NK-92 (cell line): Measurements from ENCODE around the gene GATA2.

Experiments
- DNase-seq: peaks from one replicate; lab custom pipeline; 2025; ENCODE audit not compliant: unreplicated experiment; lab: John Stamatoyannopoulos, UW

GATA2 gene

GRCh38 chr3:128492671-128493569 lies at the start of gene GATA2:
Gene GATA2 (minus strand): TSS chr3:128493201. CDS start chr3:128487031, 6,170 bp downstream.
- no peak for DNase-seq

GRCh38 chr3:128541246-128541645 lies 48.2 kb upstream of the GATA2 start:
- no peak for DNase-seq

- DNase-seq, result no peak
Measured at GRCh38 chr3:128539376-128539775, 46.4 kb upstream of the GATA2 start.

GRCh38 chr3:128537091-128537703 lies 44.2 kb upstream of the GATA2 start:
- DNase-seq, result no peak

- DNase-seq, result no peak
Measured at GRCh38 chr3:128532012-128532983, 39.3 kb upstream of the GATA2 start.

- no peak for DNase-seq
Measured at GRCh38 chr3:128524374-128525299, 31.6 kb upstream of the GATA2 start.

- no peak for DNase-seq
Measured at GRCh38 chr3:128523591-128523990, 30.6 kb upstream of the GATA2 start.

- DNase-seq, result no peak
Measured at GRCh38 chr3:128521715-128522114, 28.7 kb upstream of the GATA2 start.

GRCh38 chr3:128518587-128519490 lies 25.8 kb upstream of the GATA2 start:
- DNase-seq, result no peak

- DNase-seq, result no peak
Measured at GRCh38 chr3:128517648-128518047, 24.6 kb upstream of the GATA2 start.

GRCh38 chr3:128515967-128516366 lies 23.0 kb upstream of the GATA2 start:
- DNase-seq, result no peak

- no peak for DNase-seq
Measured at GRCh38 chr3:128508852-128509251, 15.9 kb upstream of the GATA2 start.

- no peak for DNase-seq
Measured at GRCh38 chr3:128506754-128507153, 13.8 kb upstream of the GATA2 start.

- DNase-seq, result no peak
Measured at GRCh38 chr3:128505771-128506170, 12.8 kb upstream of the GATA2 start.

GRCh38 chr3:128504963-128505730 lies 12.1 kb upstream of the GATA2 start:
- no peak for DNase-seq

- DNase-seq, result no peak
Measured at GRCh38 chr3:128504533-128504915, 11.5 kb upstream of the GATA2 start.

- no peak for DNase-seq
Measured at GRCh38 chr3:128503751-128504532, 10.9 kb upstream of the GATA2 start.
